AG04450 (cell line): ENCODE data around the gene COL4A3. TPM values are rescaled to one million over a fixed set of nuclear protein-coding genes. Genes with fewer than 3 reads are reported as not detected.
A peak's percentile ranks its signal among the peaks of the same experiment; 100 is the strongest.

Source experiments
- CTCF ChIA-PET: fragments of 300-600, 350-600 bp; formaldehyde crosslinking; extraction: SDS; loops from one replicate; lab custom pipeline; 2022; ENCODE audit warnings: antibody characterized with exemption, inconsistent platforms; lab: Charles Lee
- POLR2A ChIA-PET: fragments of 350-600 bp; formaldehyde crosslinking; extraction: SDS; loops from one replicate; lab custom pipeline; 2021; ENCODE audit warnings: antibody characterized with exemption, inconsistent platforms; lab: Yijun Ruan, JAX
- DNase-seq: peaks from one replicate; pipeline ENCODE4 v3.0.0-alpha.2; 2011; ENCODE audit warnings: low read depth, low spot score
- H3K27ac ChIP-seq: one replicate; pipeline ENCODE4 v1.5.1; 2012; ENCODE audit warnings: low read depth, low read length, control low read depth
- H3K27me3 ChIP-seq: one replicate; pipeline ENCODE4 v1.6.0; 2012; ENCODE audit warnings: low read length; ENCODE audit not compliant: control insufficient read depth, insufficient read depth
- H3K4me3 ChIP-seq: 2 replicates; pipeline ENCODE4 v1.5.1; 2011; ENCODE audit warnings: mild to moderate bottlenecking, low read depth, low read length, control low read depth
- H3K9me3 ChIP-seq: 2 replicates; pipeline ENCODE4 v1.5.1; 2012; ENCODE audit warnings: low read length; ENCODE audit not compliant: control insufficient read depth, insufficient read depth
- CTCF ChIP-seq: IDR thresholded peaks from 2 replicates; pipeline ENCODE4 v1.5.1; 2011; ENCODE audit warnings: low read depth, low read length, control low read depth, inconsistent platforms
- polyA plus RNA-seq: library from polyadenylated mRNA; depleted of rRNA; stranded (reverse); fragments of >200 nt; gene quantifications from 2 replicates; pipeline ENCODE4 v1.2.3, GENCODE V29; 2011

COL4A3 gene
- polyA plus RNA-seq, 1 experiment = 0.07 TPM

- POLR2A ChIA-PET = no interaction called here
- DNase-seq = no peak
- H3K27me3 ChIP-seq = no peaks in the 10 kb centered on the region
Measured at GRCh38 chr2:227322530-227323205, 158.2 kb downstream of the COL4A3 start.

GRCh38 chr2:227323818-227324217 lies 159.4 kb downstream of the COL4A3 start:
- DNase-seq = no peak
- H3K27me3 ChIP-seq = no peaks in the 10 kb centered on the region
- ChIA-PET CTCF (interaction anchor here (1.6 kb wide), 1 partner anchor 85 kb away, joined by 3 read pairs; no protein-coding TSS in a partner anchor), POLR2A (no interaction called here)
- no peak overlapping the region for H3K27ac ChIP-seq
- no peak for TF ChIP-seq CTCF
- H3K9me3 ChIP-seq = peaks cover 7% of the 10 kb centered on the region
- no peak overlapping the region for H3K4me3 ChIP-seq

More at GRCh38 chr2:227322530-227323205, 158.2 kb downstream of the COL4A3 start:
- CTCF ChIA-PET = no interaction called here
- no peak for TF ChIP-seq CTCF
- Histone ChIP-seq H3K9me3 (peaks cover 7% of the 10 kb centered on the region), H3K27ac (no peak overlapping the region), H3K4me3 (no peak overlapping the region)

GRCh38 chr2:227324642-227324994 lies 160.2 kb downstream of the COL4A3 start:
- CTCF ChIA-PET = interaction anchor here (1.6 kb wide), 1 partner anchor 86 kb away, joined by 3 read pairs; no protein-coding TSS in a partner anchor
- POLR2A ChIA-PET = no interaction called here

GRCh38 chr2:227324995-227325838 lies 160.8 kb downstream of the COL4A3 start, which contains the start of gene MFF:
MFF (plus strand) TSS chr2:227325251; CDS start chr2:227330666, 5,415 bp downstream.
- Histone ChIP-seq H3K9me3 (peaks cover 7% of the 10 kb centered on the region), H3K4me3 (peak within 1 kb of the TSS; percentile 87), H3K27me3 (no peaks in the 10 kb centered on the region), H3K27ac (peak within 1 kb of the TSS; percentile 84)
- CTCF ChIA-PET = interaction anchor here (0.8 kb wide), 1 partner anchor 11 kb away, joined by 3 read pairs; no protein-coding TSS in a partner anchor
- peak; percentile 81 for DNase-seq
- TF ChIP-seq CTCF = no peak; the same call in none of the 2 replicates
- POLR2A ChIA-PET = no interaction called here

More at GRCh38 chr2:227324642-227324994, 160.2 kb downstream of the COL4A3 start:
- H3K27me3 ChIP-seq = no peaks in the 10 kb centered on the region
- H3K4me3 ChIP-seq = peak overlapping the region; percentile 87
- H3K27ac ChIP-seq = no peak overlapping the region
- no peak for DNase-seq
- no peak for TF ChIP-seq CTCF
- peaks cover 7% of the 10 kb centered on the region for H3K9me3 ChIP-seq
